A673 (cell line): Measurements from ENCODE around the gene SPNS2. TPM values are rescaled to one million over a fixed set of nuclear protein-coding genes. Genes with fewer than 3 reads are reported as not detected.

Source experiments
- BruUV-seq: library from RNA; stranded (reverse); fragments of 400-500 nt; replicated peaks from 2 replicates; lab custom pipeline; 2021; lab: Mats Ljungman, UMichigan
- CTCF ChIA-PET: fragments of 300-600 bp; sonication (Branson Sonifier 250); formaldehyde crosslinking; loops from one replicate; lab custom pipeline; 2022; ENCODE audit warnings: antibody characterized with exemption; lab: Charles Lee
- POLR2A ChIA-PET: fragments of 300-600 bp; sonication (Branson Sonifier 250); formaldehyde crosslinking; loops from one replicate; lab custom pipeline; 2022; ENCODE audit warnings: antibody characterized with exemption; ENCODE audit not compliant: low non-redundant PET; lab: Charles Lee
- DNase-seq: peaks from one replicate; pipeline ENCODE4 v3.0.0-alpha.2; 2015; ENCODE audit warnings: low spot score
- H3K27ac ChIP-seq: fragments of 200-600 bp; sonication (generic); 2 replicates; pipeline ENCODE4 v1.5.1; 2016; ENCODE audit warnings: mixed run types, low read depth, mild to moderate bottlenecking, mixed read lengths, antibody characterized with exemption, low read length; ENCODE audit not compliant: poor library complexity, severe bottlenecking
- H3K27me3 ChIP-seq: fragments of 200-600 bp; sonication (generic); replicated peaks from 2 replicates; pipeline ENCODE4 v1.6.1; 2017; ENCODE audit warnings: mixed run types, low read depth, mild to moderate bottlenecking, mixed read lengths, antibody characterized with exemption, low read length; ENCODE audit not compliant: insufficient read depth, poor library complexity
- H3K36me3 ChIP-seq: fragments of 200-600 bp; sonication (generic); 2 replicates; pipeline ENCODE4 v1.6.1; 2016; ENCODE audit warnings: mixed run types, mild to moderate bottlenecking, mixed read lengths, antibody characterized with exemption, low read length; ENCODE audit not compliant: insufficient read depth, poor library complexity, severe bottlenecking
- H3K4me1 ChIP-seq: fragments of 200-600 bp; sonication (generic); 2 replicates; pipeline ENCODE4 v1.6.1; 2017; ENCODE audit warnings: mixed run types, mild to moderate bottlenecking, mixed read lengths, antibody characterized with exemption, low read length; ENCODE audit not compliant: insufficient read depth, poor library complexity, severe bottlenecking
- H3K4me3 ChIP-seq: fragments of 200-600 bp; sonication (generic); 2 replicates; pipeline ENCODE4 v1.5.1; 2016; ENCODE audit warnings: low read depth, mixed run types, mild to moderate bottlenecking, mixed read lengths, low read length; ENCODE audit not compliant: poor library complexity, severe bottlenecking
- H3K9me3 ChIP-seq: fragments of 200-600 bp; sonication (generic); 2 replicates; pipeline ENCODE4 v1.6.1; 2016; ENCODE audit warnings: mixed run types, low read depth, mild to moderate bottlenecking, mixed read lengths, antibody characterized with exemption, low read length; ENCODE audit not compliant: poor library complexity, severe bottlenecking
- CTCF ChIP-seq: fragments of 300-800, 200-600 bp; sonication (generic); conservative IDR thresholded peaks from 2 replicates; pipeline ENCODE4 v1.5.1; 2017; ENCODE audit warnings: low read depth, mild to moderate bottlenecking, antibody characterized with exemption, low read length, moderate library complexity, mixed read lengths
- EZH2 ChIP-seq: fragments of 200-600 bp; sonication (generic); IDR thresholded peaks from 2 replicates; pipeline ENCODE4 v1.6.1; 2017; ENCODE audit warnings: borderline replicate concordance, low read depth, mild to moderate bottlenecking, mixed read lengths, antibody characterized with exemption, low read length; ENCODE audit not compliant: poor library complexity, severe bottlenecking
- intact Hi-C: fragments of 100-400 bp; cut with micrococcal nuclease; formaldehyde crosslinking; loops from one replicate; pipeline ENCODE4 v1.10.0; 2022; ENCODE audit not compliant: unreplicated experiment
- total RNA-seq: library from RNA; stranded (reverse); gene quantifications from 2 replicates; pipeline ENCODE4 v1.2.3, GENCODE V29; 2021

SPNS2 gene
- total RNA-seq, 1 experiment from 2014 or later, result not detected

- CTCF ChIA-PET, result no interaction called here
- Histone ChIP-seq H3K4me1 (no peaks in the 10 kb centered on the region), H3K4me3 (no peak overlapping the region), H3K9me3 (no peaks in the 10 kb centered on the region), H3K27ac (no peak overlapping the region), H3K27me3 (no peaks in the 10 kb centered on the region), H3K36me3 (no peaks in the 10 kb centered on the region)
- no peak for TF ChIP-seq CTCF
- no peak for TF ChIP-seq EZH2
- no TSS peak for BruUV-seq
- POLR2A ChIA-PET, result no interaction called here
- no peak for DNase-seq
- intact Hi-C loops, result no loop called here
Measured at GRCh38 chr17:4510618-4510941, 11.9 kb downstream of the SPNS2 start.

GRCh38 chr17:4511199-4511932 is 12.7 kb downstream of the SPNS2 start:
- TF ChIP-seq EZH2, result no peak
- no peak for TF ChIP-seq CTCF
- no TSS peak for BruUV-seq
- DNase-seq, result no peak
- Histone ChIP-seq H3K4me3 (no peak overlapping the region), H3K4me1 (no peaks in the 10 kb centered on the region), H3K27ac (no peak overlapping the region), H3K36me3 (no peaks in the 10 kb centered on the region), H3K27me3 (no peaks in the 10 kb centered on the region), H3K9me3 (no peaks in the 10 kb centered on the region)
- intact Hi-C loops, result no loop called here
- ChIA-PET POLR2A (no interaction called here), CTCF (no interaction called here)

GRCh38 chr17:4512156-4513112 is 13.8 kb downstream of the SPNS2 start:
- intact Hi-C loops, result no loop called here
- ChIA-PET CTCF (no interaction called here), POLR2A (no interaction called here)
- Histone ChIP-seq H3K4me3 (no peak overlapping the region), H3K4me1 (no peaks in the 10 kb centered on the region), H3K27ac (no peak overlapping the region), H3K36me3 (no peaks in the 10 kb centered on the region), H3K27me3 (no peaks in the 10 kb centered on the region), H3K9me3 (no peaks in the 10 kb centered on the region)
- DNase-seq, result no peak
- BruUV-seq, result no TSS peak
- TF ChIP-seq CTCF, result no peak
- no peak for TF ChIP-seq EZH2
